ENCODE measurements around the gene BAZ2B.
"Not testable (repeated sequence)": the region's sequence is repeated elsewhere in the genome, so short reads cannot be mapped to it uniquely, and the experiment has no call there.

BAZ2B gene

GRCh38 chr2:159399716-159400415 lies 216.5 kb downstream of the BAZ2B start:
- DNase-seq: no peak

GRCh38 chr2:159396799-159397198 lies 219.5 kb downstream of the BAZ2B start:
- DNase-seq: no peak

- no peak for DNase-seq
These were observed 233.8 kb downstream of the BAZ2B start for GRCh38 chr2:159382447-159383028.

- no peak for DNase-seq
These were observed 234.8 kb downstream of the BAZ2B start for GRCh38 chr2:159381574-159381973.

GRCh38 chr2:159380685-159381239 lies 235.6 kb downstream of the BAZ2B start:
- no peak for DNase-seq

- no peak for DNase-seq
These were observed 237.2 kb downstream of the BAZ2B start for GRCh38 chr2:159379181-159379580.

- no peak for DNase-seq
These were observed 241.1 kb downstream of the BAZ2B start for GRCh38 chr2:159375241-159375640.

- no peak for DNase-seq
These were observed 244.8 kb downstream of the BAZ2B start for GRCh38 chr2:159371506-159371905.

- no peak for DNase-seq
These were observed 249.8 kb downstream of the BAZ2B start for GRCh38 chr2:159366538-159366937.

GRCh38 chr2:159362816-159363251 lies 253.5 kb downstream of the BAZ2B start:
- DNase-seq: no peak

- DNase-seq: no peak
These were observed 254.3 kb downstream of the BAZ2B start for GRCh38 chr2:159362094-159362493.

GRCh38 chr2:159361603-159362002 lies 254.7 kb downstream of the BAZ2B start:
- not testable (repeated sequence) for DNase-seq

- DNase-seq: no peak
These were observed 260.2 kb downstream of the BAZ2B start for GRCh38 chr2:159356053-159356554.

- DNase-seq: no peak
These were observed 264.4 kb downstream of the BAZ2B start for GRCh38 chr2:159351977-159352376.

GRCh38 chr2:159349674-159350299 lies 266.6 kb downstream of the BAZ2B start:
- no peak for DNase-seq

- DNase-seq: no peak
These were observed 289.6 kb downstream of the BAZ2B start for GRCh38 chr2:159326569-159327255.

GRCh38 chr2:159322419-159322818 lies 293.9 kb downstream of the BAZ2B start:
- DNase-seq: no peak

- DNase-seq: no peak
These were observed 298.8 kb downstream of the BAZ2B start for GRCh38 chr2:159317392-159318088.

GRCh38 chr2:159307942-159308341 lies 308.4 kb downstream of the BAZ2B start:
- no peak for DNase-seq

- DNase-seq: no peak
These were observed 315.8 kb downstream of the BAZ2B start for GRCh38 chr2:159300586-159300985.

- DNase-seq: no peak
These were observed 317.4 kb downstream of the BAZ2B start for GRCh38 chr2:159298967-159299366.

GRCh38 chr2:159297042-159297707 lies 319.2 kb downstream of the BAZ2B start:
- no peak for DNase-seq
